Type B pancreatic cell (in vitro differentiated cells): ENCODE results near the gene METTL8. TPM values are rescaled to one million over a fixed set of nuclear protein-coding genes. Genes with fewer than 3 reads are reported as not detected.

Experiments
- DNase-seq: peaks from one replicate; pipeline ENCODE4 v3.0.0; 2021; ENCODE audit warnings: mixed read lengths; ENCODE audit not compliant: unreplicated experiment; ENCODE audit errors: extremely low spot score
- H3K27ac Mint-ChIP-seq: 2 replicates; pipeline ENCODE4 v1.8.0; 2021; ENCODE audit warnings: mild to moderate bottlenecking, mixed read lengths
- H3K27me3 Mint-ChIP-seq: 2 replicates; pipeline ENCODE4 v1.8.0; 2021; ENCODE audit warnings: mixed read lengths
- H3K36me3 Mint-ChIP-seq: 2 replicates; pipeline ENCODE4 v1.8.0; 2021; ENCODE audit warnings: mixed read lengths
- H3K4me1 Mint-ChIP-seq: one replicate; pipeline ENCODE4 v1.8.0; 2021; ENCODE audit warnings: mixed read lengths; ENCODE audit not compliant: unreplicated experiment
- H3K4me3 Mint-ChIP-seq: 2 replicates; pipeline ENCODE4 v1.8.0; 2021; ENCODE audit warnings: mild to moderate bottlenecking, mixed read lengths
- H3K9me3 Mint-ChIP-seq: 2 replicates; pipeline ENCODE4 v1.8.0; 2021; ENCODE audit warnings: mixed read lengths
- CTCF ChIP-seq: fragments of 200-600 bp; sonication (generic); conservative IDR thresholded peaks from 2 replicates; pipeline ENCODE4 v1.5.0; 2021; ENCODE audit warnings: antibody characterized with exemption, mild to moderate bottlenecking
- total RNA-seq: library from RNA; stranded (reverse); gene quantifications from 2 replicates; pipeline ENCODE4 v1.2.1, GENCODE V29; 2021; ENCODE audit warnings: low replicate concordance

Gene METTL8
- total RNA-seq, 1 donor from 2014 or later: 30.4 TPM

GRCh38 chr2:171399292-171399691 lies 34.5 kb downstream of the METTL8 start:
- Mint-ChIP-seq H3K4me1 (no peaks in the 10 kb centered on the region), H3K36me3 (peaks cover 18% of the 10 kb centered on the region), H3K27ac (no peak overlapping the region), H3K9me3 (peaks cover 10% of the 10 kb centered on the region), H3K27me3 (no peaks in the 10 kb centered on the region), H3K4me3 (no peak overlapping the region)
- TF ChIP-seq CTCF: no peak
- DNase-seq: no peak

GRCh38 chr2:171394164-171394740 lies 39.5 kb downstream of the METTL8 start:
- Mint-ChIP-seq H3K36me3 (peaks cover 10% of the 10 kb centered on the region), H3K27ac (no peak overlapping the region), H3K27me3 (no peaks in the 10 kb centered on the region), H3K4me1 (no peaks in the 10 kb centered on the region), H3K9me3 (peaks cover 4% of the 10 kb centered on the region), H3K4me3 (no peak overlapping the region)
- no peak for DNase-seq
- no peak for TF ChIP-seq CTCF

GRCh38 chr2:171393487-171393886 lies 40.3 kb downstream of the METTL8 start:
- Mint-ChIP-seq H3K27me3 (no peaks in the 10 kb centered on the region), H3K4me1 (no peaks in the 10 kb centered on the region), H3K27ac (no peak overlapping the region), H3K4me3 (no peak overlapping the region), H3K36me3 (peaks cover 9% of the 10 kb centered on the region), H3K9me3 (peaks cover 4% of the 10 kb centered on the region)
- no peak for TF ChIP-seq CTCF
- DNase-seq: no peak

- Mint-ChIP-seq H3K4me3 (no peak overlapping the region), H3K27ac (no peak overlapping the region), H3K9me3 (no peaks in the 10 kb centered on the region), H3K27me3 (no peaks in the 10 kb centered on the region), H3K36me3 (peaks cover 4% of the 10 kb centered on the region), H3K4me1 (no peaks in the 10 kb centered on the region)
- no peak for TF ChIP-seq CTCF
- no peak for DNase-seq
Measured at GRCh38 chr2:171391532-171391931, 42.3 kb downstream of the METTL8 start.

- TF ChIP-seq CTCF: no peak
- no peak overlapping the region for H3K27ac Mint-ChIP-seq
- DNase-seq: no peak
- peaks cover 4% of the 10 kb centered on the region for H3K36me3 Mint-ChIP-seq
- H3K9me3 Mint-ChIP-seq: no peaks in the 10 kb centered on the region
- H3K4me1 Mint-ChIP-seq: peaks cover under 1% of the 10 kb centered on the region
- no peak overlapping the region for H3K4me3 Mint-ChIP-seq
- no peaks in the 10 kb centered on the region for H3K27me3 Mint-ChIP-seq
Measured at GRCh38 chr2:171390941-171391516, 42.8 kb downstream of the METTL8 start.
